Trophoblast cell (in vitro differentiated cells and primary cell): Measurements from ENCODE around the gene LOXL1.

ENCODE experiments used
- DNase-seq, 2 donors: peaks; one replicate each; pipeline ENCODE4 v3.0.0-alpha.2; 2016
- H2AFZ ChIP-seq: 2 replicates; pipeline ENCODE4 v1.6.1; 2013; ENCODE audit warnings: low read length, moderate library complexity, mild to moderate bottlenecking; ENCODE audit not compliant: insufficient read depth, poor library complexity
- H2AK5ac ChIP-seq: 2 replicates; pipeline ENCODE4 v1.6.1; 2013; ENCODE audit warnings: mild to moderate bottlenecking, low read length
- H2BK120ac ChIP-seq: 2 replicates; pipeline ENCODE4 v1.6.1; 2013; ENCODE audit warnings: low read length, mild to moderate bottlenecking, moderate library complexity; ENCODE audit not compliant: insufficient read depth, poor library complexity
- H2BK12ac ChIP-seq: 2 replicates; pipeline ENCODE4 v1.6.1; 2013; ENCODE audit warnings: mild to moderate bottlenecking, low read length, moderate library complexity
- H2BK5ac ChIP-seq: 2 replicates; pipeline ENCODE4 v1.6.1; 2013; ENCODE audit warnings: low read length, low read depth, moderate library complexity, mild to moderate bottlenecking; ENCODE audit not compliant: poor library complexity
- H3K14ac ChIP-seq: 2 replicates; pipeline ENCODE4 v1.6.1; 2013; ENCODE audit warnings: mild to moderate bottlenecking, low read length
- H3K18ac ChIP-seq: 2 replicates; pipeline ENCODE4 v1.6.1; 2013; ENCODE audit warnings: mild to moderate bottlenecking, low read length
- H3K23ac ChIP-seq: 2 replicates; pipeline ENCODE4 v1.6.1; 2013; ENCODE audit warnings: low read length
- H3K27ac ChIP-seq: 2 replicates; pipeline ENCODE4 v1.5.1; 2013; ENCODE audit warnings: low read depth, mild to moderate bottlenecking, inconsistent platforms, low read length, moderate library complexity
- H3K27me3 ChIP-seq: 2 replicates; pipeline ENCODE4 v1.6.1; 2013; ENCODE audit warnings: inconsistent platforms, mild to moderate bottlenecking, low read length, moderate library complexity; ENCODE audit not compliant: insufficient read depth
- H3K36me3 ChIP-seq, 2 experiments: 1 replicate in 1 of 2; 2 replicates in 1 of 2; pipeline ENCODE4 v1.6.1; 2013; ENCODE audit warnings: low read length in 2 of 2, mild to moderate bottlenecking in 2 of 2, moderate library complexity in 1 of 2; ENCODE audit not compliant: insufficient read depth in 2 of 2, control insufficient read depth in 1 of 2
- H3K4ac ChIP-seq: 2 replicates; pipeline ENCODE4 v1.6.1; 2013; ENCODE audit warnings: low read depth, mild to moderate bottlenecking, low read length, moderate library complexity
- H3K4me1 ChIP-seq, 2 experiments: 1 replicate in 1 of 2; 2 replicates in 1 of 2; pipeline ENCODE4 v1.6.1; 2013; ENCODE audit warnings: low read length in 2 of 2, mild to moderate bottlenecking in 2 of 2, moderate library complexity in 1 of 2; ENCODE audit not compliant: insufficient read depth in 2 of 2, control insufficient read depth in 1 of 2
- H3K4me2 ChIP-seq: 2 replicates; pipeline ENCODE4 v1.6.1; 2013; ENCODE audit warnings: inconsistent platforms, mild to moderate bottlenecking, low read length, moderate library complexity
- H3K4me3 ChIP-seq: 2 replicates; pipeline ENCODE4 v1.5.1; 2013; ENCODE audit warnings: mild to moderate bottlenecking, low read depth, low read length, inconsistent platforms
- H3K79me1 ChIP-seq: one replicate; pipeline ENCODE4 v1.6.1; 2013; ENCODE audit warnings: low read length
- H3K79me2 ChIP-seq: 2 replicates; pipeline ENCODE4 v1.6.1; 2013; ENCODE audit warnings: low read length, mild to moderate bottlenecking; ENCODE audit not compliant: control insufficient read depth, insufficient read depth, poor library complexity
- H3K9ac ChIP-seq: 2 replicates; pipeline ENCODE4 v1.6.1; 2013; ENCODE audit warnings: mild to moderate bottlenecking, low read length
- H3K9me3 ChIP-seq: 2 replicates; pipeline ENCODE4 v1.6.1; 2013; ENCODE audit warnings: low read depth, mild to moderate bottlenecking, control low read depth, inconsistent platforms, low read length; ENCODE audit not compliant: insufficient read depth
- H4K12ac ChIP-seq: 2 replicates; pipeline ENCODE4 v1.6.1; 2013; ENCODE audit warnings: low read depth, mild to moderate bottlenecking, low read length, moderate library complexity
- H4K8ac ChIP-seq: 2 replicates; pipeline ENCODE4 v1.6.1; 2013; ENCODE audit warnings: low read depth, mild to moderate bottlenecking, low read length, moderate library complexity
- H4K91ac ChIP-seq: one replicate; pipeline ENCODE4 v1.6.1; 2013; ENCODE audit warnings: low read depth, mild to moderate bottlenecking, low read length, moderate library complexity
- WGBS: extraction: QIAGEN DNeasy Blood & Tissue Kit; methylation state at CpG from one replicate; pipeline ENCODE4 v1.1.7; 2013; ENCODE audit warnings: missing lambda C conversion rate; ENCODE audit not compliant: insufficient read length, insufficient coverage; ENCODE audit errors: extremely low coverage; 5-methylcytosine and 5-hydroxymethylcytosine counted together

Gene LOXL1

GRCh38 chr15:73884159-73884558, 42.1 kb upstream of the LOXL1 start:
- Histone ChIP-seq H3K4me1 (no peaks in the 10 kb centered on the region), H3K23ac (no peak overlapping the region), H4K91ac (no peak overlapping the region), H3K27ac (no peak overlapping the region), H2BK12ac (no peak overlapping the region), H3K79me1 (no peaks in the 10 kb centered on the region), H3K79me2 (no peaks in the 10 kb centered on the region), H4K12ac (no peak overlapping the region), H3K18ac (no peak overlapping the region), H4K8ac (no peak overlapping the region), H2AK5ac (no peak overlapping the region), H3K27me3 (no peaks in the 10 kb centered on the region), H3K4me2 (no peak overlapping the region), H3K4me3 (no peak overlapping the region), H3K9me3 (no peaks in the 10 kb centered on the region), H3K14ac (no peak overlapping the region), H3K36me3 (no peaks in the 10 kb centered on the region), H2BK5ac (no peak overlapping the region), H2AFZ (no peak overlapping the region), H2BK120ac (no peak overlapping the region), H3K4ac (no peak overlapping the region), H3K9ac (no peak overlapping the region)
- no CpG with 5 or more reads among the region's 3 CpGs for WGBS
- DNase-seq: no peak

- DNase-seq: no peak
- H3K18ac ChIP-seq: no peak overlapping the region
- H2BK5ac ChIP-seq: no peak overlapping the region
- H2BK12ac ChIP-seq: no peak overlapping the region
- H3K4me2 ChIP-seq: no peak overlapping the region
- H3K79me1 ChIP-seq: no peaks in the 10 kb centered on the region
- H3K27ac ChIP-seq: no peak overlapping the region
- H2AFZ ChIP-seq: no peak overlapping the region
- H4K91ac ChIP-seq: no peak overlapping the region
- no peak overlapping the region for H4K12ac ChIP-seq
- H3K23ac ChIP-seq: no peak overlapping the region
- no peaks in the 10 kb centered on the region for H3K27me3 ChIP-seq
- H2BK120ac ChIP-seq: no peak overlapping the region
- H3K4ac ChIP-seq: no peak overlapping the region
- H3K4me1 ChIP-seq: no peaks in the 10 kb centered on the region
- no peaks in the 10 kb centered on the region for H3K9me3 ChIP-seq
- H3K9ac ChIP-seq: no peak overlapping the region
- no peaks in the 10 kb centered on the region for H3K36me3 ChIP-seq
- H2AK5ac ChIP-seq: no peak overlapping the region
- H3K79me2 ChIP-seq: no peaks in the 10 kb centered on the region
- H3K14ac ChIP-seq: no peak overlapping the region
- H4K8ac ChIP-seq: no peak overlapping the region
- no peak overlapping the region for H3K4me3 ChIP-seq
- WGBS: no CpG with 5 or more reads among the region's 9 CpGs
Measured at GRCh38 chr15:73885954-73886700, 40.1 kb upstream of the LOXL1 start.

GRCh38 chr15:73886717-73887345, 39.4 kb upstream of the LOXL1 start:
- no peaks in the 10 kb centered on the region for H3K36me3 ChIP-seq
- no CpG with 5 or more reads among the region's 5 CpGs for WGBS
- no peak overlapping the region for H3K18ac ChIP-seq
- H4K12ac ChIP-seq: no peak overlapping the region
- H3K4ac ChIP-seq: no peak overlapping the region
- H3K4me2 ChIP-seq: no peak overlapping the region
- no peak overlapping the region for H3K9ac ChIP-seq
- H2BK120ac ChIP-seq: no peak overlapping the region
- no peak overlapping the region for H3K14ac ChIP-seq
- no peak overlapping the region for H2AFZ ChIP-seq
- no peak overlapping the region for H3K23ac ChIP-seq
- H3K27ac ChIP-seq: no peak overlapping the region
- H3K79me1 ChIP-seq: no peaks in the 10 kb centered on the region
- no peak overlapping the region for H3K4me3 ChIP-seq
- H3K4me1 ChIP-seq: no peaks in the 10 kb centered on the region
- H3K79me2 ChIP-seq: no peaks in the 10 kb centered on the region
- no peak overlapping the region for H2BK12ac ChIP-seq
- H3K9me3 ChIP-seq: peaks cover 4% of the 10 kb centered on the region
- no peak overlapping the region for H2AK5ac ChIP-seq
- no peak overlapping the region for H2BK5ac ChIP-seq
- H4K91ac ChIP-seq: no peak overlapping the region
- H4K8ac ChIP-seq: no peak overlapping the region
- no peak for DNase-seq
- no peaks in the 10 kb centered on the region for H3K27me3 ChIP-seq

GRCh38 chr15:73887481-73887880, 38.8 kb upstream of the LOXL1 start:
- no peaks in the 10 kb centered on the region for H3K79me1 ChIP-seq
- DNase-seq: no peak
- H4K91ac ChIP-seq: no peak overlapping the region
- no peak overlapping the region for H2BK12ac ChIP-seq
- no peak overlapping the region for H2BK5ac ChIP-seq
- WGBS: no CpG with 5 or more reads among the region's 7 CpGs
- H3K4me3 ChIP-seq: no peak overlapping the region
- no peak overlapping the region for H2BK120ac ChIP-seq
- H2AK5ac ChIP-seq: no peak overlapping the region
- no peak overlapping the region for H3K18ac ChIP-seq
- no peak overlapping the region for H3K14ac ChIP-seq
- H3K27ac ChIP-seq: no peak overlapping the region
- H4K12ac ChIP-seq: no peak overlapping the region
- H3K23ac ChIP-seq: no peak overlapping the region
- H3K36me3 ChIP-seq: no peaks in the 10 kb centered on the region
- H3K4me2 ChIP-seq: no peak overlapping the region
- no peak overlapping the region for H2AFZ ChIP-seq
- no peak overlapping the region for H4K8ac ChIP-seq
- H3K27me3 ChIP-seq: no peaks in the 10 kb centered on the region
- H3K4ac ChIP-seq: no peak overlapping the region
- no peaks in the 10 kb centered on the region for H3K79me2 ChIP-seq
- H3K4me1 ChIP-seq: no peaks in the 10 kb centered on the region
- peak overlapping the region; percentile 23 for H3K9ac ChIP-seq
- peaks cover 6% of the 10 kb centered on the region for H3K9me3 ChIP-seq
